MM.1S (cell line): ENCODE measurements around the gene STAB1.

ENCODE experiments used
- CTCF ChIP-seq: fragments of 300-600 bp; sonication (generic); IDR thresholded peaks from 2 replicates; pipeline ENCODE4 v1.5.1; 2016; ENCODE audit warnings: antibody characterized with exemption, low read length, mixed read lengths
- EZH2phosphoT487 ChIP-seq: fragments of 300-600 bp; sonication (generic); IDR thresholded peaks from 2 replicates; pipeline ENCODE4 v1.6.1; 2018; ENCODE audit warnings: antibody characterized with exemption, low read length

GRCh38 chr3:52463416-52463815, 31.7 kb upstream of the STAB1 start:
- TF ChIP-seq CTCF (no peak), EZH2phosphoT487 (no peak)
